Measurements from ENCODE around the gene ETV4.

ETV4 gene

GRCh38 chr17:43546319-43547188 is at the start of gene ETV4:
TSS of gene ETV4 (minus strand) at chr17:43546340. CDS start at chr17:43545617, 723 bp downstream.
- peak; percentile 89 for DNase-seq

- DNase-seq: no peak
Measured at GRCh38 chr17:43595466-43595865, 49.3 kb upstream of the ETV4 start.

GRCh38 chr17:43591779-43592562 is 45.8 kb upstream of the ETV4 start:
- DNase-seq: no peak

GRCh38 chr17:43591001-43591400 is 44.9 kb upstream of the ETV4 start:
- DNase-seq: no peak

GRCh38 chr17:43588664-43589435 is 42.7 kb upstream of the ETV4 start:
- DNase-seq: no peak

- no peak for DNase-seq
Measured at GRCh38 chr17:43588121-43588520, 42.0 kb upstream of the ETV4 start.

- peak; percentile 24 for DNase-seq
Measured at GRCh38 chr17:43587647-43588046, 41.5 kb upstream of the ETV4 start.

GRCh38 chr17:43584666-43585102 is 38.5 kb upstream of the ETV4 start:
- DNase-seq: no peak

- no peak for DNase-seq
Measured at GRCh38 chr17:43583332-43583731, 37.2 kb upstream of the ETV4 start.

- no peak for DNase-seq
Measured at GRCh38 chr17:43581613-43582012, 35.5 kb upstream of the ETV4 start.

- DNase-seq: no peak
Measured at GRCh38 chr17:43581130-43581529, 35.0 kb upstream of the ETV4 start.

GRCh38 chr17:43579566-43580140 is 33.5 kb upstream of the ETV4 start:
- no peak for DNase-seq

- no peak for DNase-seq
Measured at GRCh38 chr17:43578699-43579565, 32.8 kb upstream of the ETV4 start.

- no peak for DNase-seq
Measured at GRCh38 chr17:43578404-43578698, 32.2 kb upstream of the ETV4 start.

- no peak for DNase-seq
Measured at GRCh38 chr17:43577664-43578403, 31.7 kb upstream of the ETV4 start.

GRCh38 chr17:43576563-43577229 is 30.6 kb upstream of the ETV4 start:
- DNase-seq: peak; percentile 36

- DNase-seq: no peak
Measured at GRCh38 chr17:43574896-43575525, 28.9 kb upstream of the ETV4 start.

GRCh38 chr17:43574348-43574747 is 28.2 kb upstream of the ETV4 start:
- DNase-seq: peak; percentile 60

- no peak for DNase-seq
Measured at GRCh38 chr17:43573579-43574321, 27.6 kb upstream of the ETV4 start.

Data from MV-4-11 (cell line).